ENCODE data around the gene TFB1M. TPM values are rescaled to one million over a fixed set of nuclear protein-coding genes. Genes with fewer than 3 reads are reported as not detected.
"Not testable (repeated sequence)": the region's sequence is repeated elsewhere in the genome, so short reads cannot be mapped to it uniquely, and the experiment has no call there.

TFB1M gene
- total RNA-seq, 2 experiments from 2014 or later = 7.2 to 9.2 TPM

DNA sequence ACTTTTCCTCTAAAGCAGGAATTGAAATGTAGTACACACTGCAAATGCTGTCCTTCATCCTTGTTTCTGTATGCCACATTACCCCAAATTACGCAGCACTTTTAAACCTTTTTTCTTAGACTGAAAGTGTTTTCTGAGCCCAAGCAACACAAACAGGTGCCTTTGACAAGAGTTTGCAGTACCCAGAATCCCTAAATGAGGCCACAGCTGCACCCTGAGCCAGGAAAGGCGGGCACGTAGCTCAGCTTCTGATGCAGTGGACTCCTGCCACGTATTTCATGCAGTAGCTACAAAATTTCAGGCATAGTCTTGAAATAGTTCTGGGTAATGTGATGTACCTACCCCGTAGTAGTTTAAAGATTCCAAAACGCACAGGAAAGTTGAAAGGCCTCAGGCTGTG is 81.4 kb downstream of the TFB1M start:
- H3K4me3 Mint-ChIP-seq = no peak overlapping the region
- DNase-seq (no peak), ATAC-seq (ENCODE audit: poor library complexity) (no peak)
- no peaks in the 10 kb centered on the region for H3K36me3 Mint-ChIP-seq (ENCODE audit: low read depth)
- no peak overlapping the region for H3K27ac Mint-ChIP-seq
- intact Hi-C loops (cut with DNase I, micrococcal nuclease) = no loop called here
- TF ChIP-seq, protein P1, sequence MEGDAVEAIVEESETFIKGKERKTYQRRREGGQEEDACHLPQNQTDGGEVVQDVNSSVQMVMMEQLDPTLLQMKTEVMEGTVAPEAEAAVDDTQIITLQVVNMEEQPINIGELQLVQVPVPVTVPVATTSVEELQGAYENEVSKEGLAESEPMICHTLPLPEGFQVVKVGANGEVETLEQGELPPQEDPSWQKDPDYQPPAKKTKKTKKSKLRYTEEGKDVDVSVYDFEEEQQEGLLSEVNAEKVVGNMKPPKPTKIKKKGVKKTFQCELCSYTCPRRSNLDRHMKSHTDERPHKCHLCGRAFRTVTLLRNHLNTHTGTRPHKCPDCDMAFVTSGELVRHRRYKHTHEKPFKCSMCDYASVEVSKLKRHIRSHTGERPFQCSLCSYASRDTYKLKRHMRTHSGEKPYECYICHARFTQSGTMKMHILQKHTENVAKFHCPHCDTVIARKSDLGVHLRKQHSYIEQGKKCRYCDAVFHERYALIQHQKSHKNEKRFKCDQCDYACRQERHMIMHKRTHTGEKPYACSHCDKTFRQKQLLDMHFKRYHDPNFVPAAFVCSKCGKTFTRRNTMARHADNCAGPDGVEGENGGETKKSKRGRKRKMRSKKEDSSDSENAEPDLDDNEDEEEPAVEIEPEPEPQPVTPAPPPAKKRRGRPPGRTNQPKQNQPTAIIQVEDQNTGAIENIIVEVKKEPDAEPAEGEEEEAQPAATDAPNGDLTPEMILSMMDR (IDR thresholded peaks at IDR 0.05) = no peak
- no peaks in the 10 kb centered on the region for H3K4me1 Mint-ChIP-seq (ENCODE audit: low read depth)
- no peaks in the 10 kb centered on the region for H3K4me1 ChIP-seq (ENCODE audit: insufficient read depth, low read length)
- H3K36me3 ChIP-seq (ENCODE audit: insufficient read depth, low read length) = no peaks in the 10 kb centered on the region
- H3K9me3 Mint-ChIP-seq = no peaks in the 10 kb centered on the region
- no peak overlapping the region for H3K4me3 ChIP-seq (ENCODE audit: low read length)
- peaks cover 0 to 13% of the 10 kb centered on the region in 2 experiments for H3K9me3 ChIP-seq (ENCODE audit: control insufficient read depth in 1 of 2, insufficient read depth in 1 of 2, low read length in 2 of 2)
- H3K27me3 Mint-ChIP-seq = peaks cover under 1% of the 10 kb centered on the region
- no peaks in the 10 kb centered on the region for H3K27me3 ChIP-seq (ENCODE audit: control insufficient read depth in 1 of 2, insufficient read depth in 2 of 2, low read length in 2 of 2)
- H3K27ac ChIP-seq (ENCODE audit: low read depth in 1 of 2, low read length in 2 of 2) = no peak overlapping the region
- ChIA-PET POLR2A (no interaction called here), CTCF (no interaction called here)

DNA sequence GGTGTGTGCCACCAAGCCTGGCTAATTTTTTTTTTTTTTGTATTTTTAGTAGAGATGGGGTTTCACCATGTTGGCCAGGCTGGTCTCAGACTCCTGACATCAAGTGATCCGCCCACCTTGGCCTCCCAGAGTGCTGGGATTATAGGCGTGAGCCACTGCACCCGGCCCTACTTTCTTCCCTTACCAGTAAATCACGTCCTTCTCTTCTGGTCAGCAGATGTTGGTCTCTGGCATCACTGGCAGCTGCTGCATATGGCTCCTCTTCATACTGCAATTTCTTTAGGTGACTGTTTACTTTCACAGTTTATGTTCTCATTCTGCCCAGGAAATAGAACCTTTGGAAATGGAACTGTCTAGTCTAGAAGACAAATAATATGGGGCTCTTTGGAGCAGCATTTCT is 83.3 kb downstream of the TFB1M start:
- H3K4me3 Mint-ChIP-seq; CTCF ChIA-PET; H3K27me3 Mint-ChIP-seq; H3K4me3 ChIP-seq (ENCODE audit: low read length); H3K27ac Mint-ChIP-seq; H3K36me3 Mint-ChIP-seq (ENCODE audit: low read depth); intact Hi-C loops (cut with DNase I, micrococcal nuclease); H3K4me1 ChIP-seq (ENCODE audit: insufficient read depth, low read length); H3K4me1 Mint-ChIP-seq (ENCODE audit: low read depth); H3K27me3 ChIP-seq (ENCODE audit: control insufficient read depth in 1 of 2, insufficient read depth in 2 of 2, low read length in 2 of 2); H3K9me3 ChIP-seq (ENCODE audit: control insufficient read depth in 1 of 2, insufficient read depth in 1 of 2, low read length in 2 of 2); POLR2A ChIA-PET; H3K9me3 Mint-ChIP-seq; H3K27ac ChIP-seq (ENCODE audit: low read depth in 1 of 2, low read length in 2 of 2); ATAC-seq (ENCODE audit: poor library complexity); DNase-seq; H3K36me3 ChIP-seq (ENCODE audit: insufficient read depth, low read length): not testable (repeated sequence)

DNA sequence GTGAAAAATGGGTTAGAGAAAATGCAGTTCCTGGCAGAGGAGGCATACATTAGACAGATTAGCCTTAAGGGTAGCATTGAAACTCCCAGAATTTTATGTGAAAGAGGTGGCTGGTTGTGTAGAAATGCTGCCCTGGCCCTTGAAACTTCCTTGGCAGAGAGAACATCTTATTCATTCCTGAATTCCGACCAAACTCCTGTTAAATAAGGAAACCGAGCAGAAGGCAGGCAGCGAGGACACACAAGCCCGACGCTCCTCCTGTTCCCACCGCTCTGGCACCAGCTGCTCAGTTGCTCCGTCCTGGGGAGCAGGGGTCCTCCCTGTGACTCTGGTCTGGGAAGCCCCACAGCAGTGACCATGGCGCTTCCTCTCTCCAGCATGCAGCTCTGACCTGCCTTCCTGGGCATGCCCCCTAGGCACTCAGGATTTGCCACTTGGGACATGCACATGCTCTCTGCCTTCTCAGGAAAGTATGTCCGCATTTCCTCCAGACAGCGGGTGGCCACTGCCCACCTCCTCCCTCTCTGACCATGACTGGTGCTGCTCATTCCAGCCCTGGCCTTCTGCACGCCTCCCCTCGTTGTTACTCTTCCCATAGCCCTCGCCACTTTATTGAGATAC is 85.6 kb downstream of the TFB1M start:
- no peaks in the 10 kb centered on the region for H3K36me3 Mint-ChIP-seq (ENCODE audit: low read depth)
- peaks cover 12% of the 10 kb centered on the region for H3K4me1 ChIP-seq (ENCODE audit: insufficient read depth, low read length)
- ChIA-PET POLR2A (no interaction called here), CTCF (no interaction called here)
- no peak overlapping the region for H3K4me3 ChIP-seq (ENCODE audit: low read length)
- peaks cover 0 to 7% of the 10 kb centered on the region in 2 experiments for H3K9me3 ChIP-seq (ENCODE audit: control insufficient read depth in 1 of 2, insufficient read depth in 1 of 2, low read length in 2 of 2)
- no peaks in the 10 kb centered on the region for H3K36me3 ChIP-seq (ENCODE audit: insufficient read depth, low read length)
- intact Hi-C loops (cut with DNase I, micrococcal nuclease) = no loop called here
- no peaks in the 10 kb centered on the region for H3K27me3 Mint-ChIP-seq
- no peak overlapping the region for H3K4me3 Mint-ChIP-seq
- ATAC-seq (ENCODE audit: poor library complexity) (no peak), DNase-seq (no peak)
- no peak overlapping the region for H3K27ac ChIP-seq (ENCODE audit: low read depth in 1 of 2, low read length in 2 of 2)
- H3K27ac Mint-ChIP-seq = no peak overlapping the region
- H3K4me1 Mint-ChIP-seq (ENCODE audit: low read depth) = peaks cover 6% of the 10 kb centered on the region
- H3K9me3 Mint-ChIP-seq = no peaks in the 10 kb centered on the region
- TF ChIP-seq, protein P1 (IDR thresholded peaks at IDR 0.05) = no peak
- no peaks in the 10 kb centered on the region for H3K27me3 ChIP-seq (ENCODE audit: control insufficient read depth in 1 of 2, insufficient read depth in 2 of 2, low read length in 2 of 2)

DNA sequence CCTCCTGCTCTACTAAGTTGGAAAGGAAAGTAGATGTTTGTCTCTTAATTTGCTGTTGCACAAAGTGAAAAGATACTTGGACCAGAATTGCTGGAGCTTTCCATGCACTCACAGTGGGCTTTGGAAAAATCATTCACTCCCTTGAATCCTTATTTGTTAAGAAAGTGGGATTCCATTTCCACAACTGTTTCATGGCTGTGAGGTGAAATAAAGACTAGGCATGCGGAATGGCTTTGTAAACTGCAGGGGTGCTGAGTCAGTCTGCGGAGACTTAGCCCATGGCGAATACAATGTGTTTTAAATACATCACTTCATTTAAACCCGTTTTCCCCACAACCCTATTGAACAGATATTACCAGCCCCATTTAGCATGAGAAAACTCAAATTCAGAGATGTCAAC is 87.2 kb downstream of the TFB1M start:
- H3K4me1 Mint-ChIP-seq (ENCODE audit: low read depth) = peaks cover 6% of the 10 kb centered on the region
- no peak for ATAC-seq (ENCODE audit: poor library complexity)
- DNase-seq = no peak
- intact Hi-C loops (cut with DNase I, micrococcal nuclease) = no loop called here
- H3K4me3 Mint-ChIP-seq = no peak overlapping the region
- no peaks in the 10 kb centered on the region for H3K36me3 ChIP-seq (ENCODE audit: insufficient read depth, low read length)
- no peak overlapping the region for H3K27ac ChIP-seq (ENCODE audit: low read depth in 1 of 2, low read length in 2 of 2)
- TF ChIP-seq, protein P1 (IDR thresholded peaks at IDR 0.05) = no peak
- no peaks in the 10 kb centered on the region for H3K27me3 Mint-ChIP-seq
- H3K27me3 ChIP-seq (ENCODE audit: control insufficient read depth in 1 of 2, insufficient read depth in 2 of 2, low read length in 2 of 2) = no peaks in the 10 kb centered on the region
- ChIA-PET POLR2A (no interaction called here), CTCF (no interaction called here)
- H3K4me1 ChIP-seq (ENCODE audit: insufficient read depth, low read length) = peaks cover 13% of the 10 kb centered on the region
- no peak overlapping the region for H3K27ac Mint-ChIP-seq
- H3K36me3 Mint-ChIP-seq (ENCODE audit: low read depth) = no peaks in the 10 kb centered on the region
- no peak overlapping the region for H3K4me3 ChIP-seq (ENCODE audit: low read length)
- no peaks in the 10 kb centered on the region for H3K9me3 Mint-ChIP-seq
- H3K9me3 ChIP-seq (ENCODE audit: control insufficient read depth in 1 of 2, insufficient read depth in 1 of 2, low read length in 2 of 2) = peaks cover 0 to 7% of the 10 kb centered on the region in 2 experiments

All from CD4-positive, alpha-beta T cell (primary cell).